K562 (cell line): Measurements from ENCODE around the gene MX1.

Experiments
- CHD1 ChIP-seq: fragments of 200-600 bp; sonication (generic); IDR thresholded peaks from one replicate; pipeline ENCODE4 v1.6.1; 2012; ENCODE audit warnings: mild to moderate bottlenecking, moderate library complexity, low read length, inconsistent platforms
- CTCF ChIP-seq, 3 experiments: IDR thresholded peaks in 2 of 3; conservative IDR thresholded peaks in 1 of 3; 2 replicates each; pipeline ENCODE4 v1.5.1; 2011 to 2012; ENCODE audit warnings: low read length in 3 of 3, mild to moderate bottlenecking in 3 of 3, control low read depth in 2 of 3, improper control_type of control experiment in 1 of 3, inconsistent platforms in 1 of 3, low read depth in 1 of 3, mixed read lengths in 1 of 3, moderate library complexity in 1 of 3; ENCODE audit not compliant: insufficient read depth in 2 of 3
- E4F1 ChIP-seq: fragments of 250-450 bp; sonication (Bioruptor Pico); IDR thresholded peaks from 2 replicates; pipeline ENCODE4 v1.5.0; 2021; ENCODE audit warnings: mild to moderate bottlenecking, borderline replicate concordance
- JUN ChIP-seq, 2 experiments: sonication (generic) in 1 of 2; formaldehyde crosslinking in 1 of 2; IDR thresholded peaks; 2 replicates each; pipeline versions ENCODE4 v1.6.1 to v1.8.0; 2012 to 2022; ENCODE audit warnings: borderline replicate concordance in 2 of 2, mild to moderate bottlenecking in 2 of 2, improper control_type of control experiment in 1 of 2, low read depth in 1 of 2, low read length in 1 of 2, missing genetic modification reagents in 1 of 2
- RBM39 ChIP-seq: fragments of 200-400 bp; formaldehyde crosslinking; optimal IDR thresholded peaks from 2 replicates; pipeline ENCODE3; 2018; ENCODE audit warnings: low read depth, low read length
- SPI1 ChIP-seq: IDR thresholded peaks from 2 replicates; pipeline ENCODE4 v1.6.1; 2011; ENCODE audit warnings: low read depth, low read length, control low read depth, borderline replicate concordance
- ZEB2 ChIP-seq: fragments of 450-650 bp; IDR thresholded peaks from 2 replicates; pipeline ENCODE4 v1.6.1; 2016
- ZNF124 ChIP-seq: sonication (generic); formaldehyde crosslinking; IDR thresholded peaks from 2 replicates; pipeline ENCODE4 v1.8.1; 2022; ENCODE audit warnings: missing genetic modification reagents
- TF ChIP-seq, protein P1 (sequence below): sonication (generic); formaldehyde crosslinking; IDR thresholded peaks from 2 replicates; pipeline ENCODE4 v1.8.1; 2023; ENCODE audit warnings: mild to moderate bottlenecking, missing genetic modification reagents

DNA sequence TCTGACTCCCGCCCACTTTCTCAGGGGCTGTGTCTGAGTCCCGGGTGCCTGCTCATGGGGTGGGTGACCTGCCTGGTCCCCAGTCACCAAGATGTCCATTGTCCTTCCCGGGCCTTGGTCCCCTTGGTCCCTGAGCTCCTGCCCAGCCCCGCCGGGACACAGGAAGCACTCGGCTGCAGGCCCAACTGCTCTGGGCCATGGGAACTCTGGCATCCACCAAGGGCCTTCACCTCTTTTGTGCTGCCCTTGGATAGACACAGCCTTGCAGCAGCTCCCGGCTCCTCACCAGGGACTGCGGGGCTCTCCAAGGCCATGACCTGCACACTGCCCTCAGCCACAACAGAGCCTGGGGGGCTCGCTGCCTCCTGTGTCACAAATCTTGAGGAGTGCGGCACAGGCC is 22.1 kb upstream of the MX1 start:
- TF ChIP-seq CTCF (IDR thresholded peaks at IDR 0.05 in 2 of 3, conservative IDR thresholded peaks at IDR 0.05 in 1 of 3; ENCODE audit: insufficient read depth in 2 of 3, low read depth in 1 of 3, low read length in 3 of 3) (no peak), RBM39 (no peak), E4F1 (CRISPR knock-in tag) (no peak), ZEB2 (no peak), ZNF124 (CRISPR knock-in tag) (no peak), CHD1 (no peak), SPI1 (no peak), JUN (IDR thresholded peaks at IDR 0.05; ENCODE audit: borderline replicate concordance, low read depth, low read length) (no peak), JUN (CRISPR knock-in tag; IDR thresholded peaks at IDR 0.05; ENCODE audit: borderline replicate concordance) (no peak)
- TF ChIP-seq, protein P1, sequence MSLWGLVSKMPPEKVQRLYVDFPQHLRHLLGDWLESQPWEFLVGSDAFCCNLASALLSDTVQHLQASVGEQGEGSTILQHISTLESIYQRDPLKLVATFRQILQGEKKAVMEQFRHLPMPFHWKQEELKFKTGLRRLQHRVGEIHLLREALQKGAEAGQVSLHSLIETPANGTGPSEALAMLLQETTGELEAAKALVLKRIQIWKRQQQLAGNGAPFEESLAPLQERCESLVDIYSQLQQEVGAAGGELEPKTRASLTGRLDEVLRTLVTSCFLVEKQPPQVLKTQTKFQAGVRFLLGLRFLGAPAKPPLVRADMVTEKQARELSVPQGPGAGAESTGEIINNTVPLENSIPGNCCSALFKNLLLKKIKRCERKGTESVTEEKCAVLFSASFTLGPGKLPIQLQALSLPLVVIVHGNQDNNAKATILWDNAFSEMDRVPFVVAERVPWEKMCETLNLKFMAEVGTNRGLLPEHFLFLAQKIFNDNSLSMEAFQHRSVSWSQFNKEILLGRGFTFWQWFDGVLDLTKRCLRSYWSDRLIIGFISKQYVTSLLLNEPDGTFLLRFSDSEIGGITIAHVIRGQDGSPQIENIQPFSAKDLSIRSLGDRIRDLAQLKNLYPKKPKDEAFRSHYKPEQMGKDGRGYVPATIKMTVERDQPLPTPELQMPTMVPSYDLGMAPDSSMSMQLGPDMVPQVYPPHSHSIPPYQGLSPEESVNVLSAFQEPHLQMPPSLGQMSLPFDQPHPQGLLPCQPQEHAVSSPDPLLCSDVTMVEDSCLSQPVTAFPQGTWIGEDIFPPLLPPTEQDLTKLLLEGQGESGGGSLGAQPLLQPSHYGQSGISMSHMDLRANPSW (CRISPR knock-in tag): no peak
